ENCODE results near the gene EXT2.

Gene EXT2

GRCh38 chr11:44246726-44247125 is 151.2 kb downstream of the EXT2 start:
- TF ChIP-seq CTCF (IDR thresholded peaks at IDR 0.05; ENCODE audit: low read depth, low read length) = no peak
- no peak overlapping the region for H3K4me3 ChIP-seq (ENCODE audit: low read depth, low read length)

GRCh38 chr11:44247508-44247907 is 152.0 kb downstream of the EXT2 start:
- H3K4me3 ChIP-seq (ENCODE audit: low read depth, low read length) = no peak overlapping the region
- no peak for TF ChIP-seq CTCF (IDR thresholded peaks at IDR 0.05; ENCODE audit: low read depth, low read length)

- no peak for TF ChIP-seq CTCF (IDR thresholded peaks at IDR 0.05; ENCODE audit: low read depth, low read length)
- no peak overlapping the region for H3K4me3 ChIP-seq (ENCODE audit: low read depth, low read length)
Measured at GRCh38 chr11:44248109-44248508, 152.6 kb downstream of the EXT2 start.

GRCh38 chr11:44250421-44250820 is 154.9 kb downstream of the EXT2 start:
- TF ChIP-seq CTCF (IDR thresholded peaks at IDR 0.05; ENCODE audit: low read depth, low read length) = no peak

GRCh38 chr11:44252999-44253602 is 157.6 kb downstream of the EXT2 start:
- no peak for TF ChIP-seq CTCF (IDR thresholded peaks at IDR 0.05; ENCODE audit: low read depth, low read length)
- H3K4me3 ChIP-seq (ENCODE audit: low read depth, low read length) = no peak overlapping the region

More at GRCh38 chr11:44250421-44250820, 154.9 kb downstream of the EXT2 start:
- H3K4me3 ChIP-seq (ENCODE audit: low read depth, low read length) = no peak overlapping the region

GRCh38 chr11:44255406-44256071 is 160.1 kb downstream of the EXT2 start:
- H3K4me3 ChIP-seq (ENCODE audit: low read depth, low read length) = no peak overlapping the region
- TF ChIP-seq CTCF (IDR thresholded peaks at IDR 0.05; ENCODE audit: low read depth, low read length) = no peak

- no peak for TF ChIP-seq CTCF (IDR thresholded peaks at IDR 0.05; ENCODE audit: low read depth, low read length)
Measured at GRCh38 chr11:44256673-44257291, 161.3 kb downstream of the EXT2 start.

More at GRCh38 chr11:44256673-44257291, 161.3 kb downstream of the EXT2 start:
- no peak overlapping the region for H3K4me3 ChIP-seq (ENCODE audit: low read depth, low read length)
